Smooth muscle cell (in vitro differentiated cells): ENCODE results near the gene KIF2A. TPM values are rescaled to one million over a fixed set of nuclear protein-coding genes. Genes with fewer than 3 reads are reported as not detected.

Experiments
- DNase-seq: peaks from one replicate; lab custom pipeline; 2025; ENCODE audit not compliant: unreplicated experiment; lab: John Stamatoyannopoulos, UW
- H2AFZ ChIP-seq: fragments of 200-600 bp; sonication (generic); 2 replicates; pipeline ENCODE4 v1.6.0; 2016; ENCODE audit warnings: antibody characterized with exemption, low read depth, mild to moderate bottlenecking
- H3F3A ChIP-seq: fragments of 200-600 bp; sonication (generic); 2 replicates; pipeline ENCODE4 v1.6.0; 2017; ENCODE audit warnings: antibody characterized with exemption, low read depth
- H3K27ac ChIP-seq: fragments of 200-600 bp; sonication (generic); 2 replicates; pipeline ENCODE4 v1.5.1; 2016; ENCODE audit warnings: low read depth, mild to moderate bottlenecking
- H3K27me3 ChIP-seq: fragments of 200-600 bp; sonication (generic); 2 replicates; pipeline ENCODE4 v1.6.1; 2016; ENCODE audit warnings: low read depth, mild to moderate bottlenecking
- H3K36me3 ChIP-seq: fragments of 200-600 bp; sonication (generic); 2 replicates; pipeline ENCODE4 v1.5.1; 2016; ENCODE audit warnings: low read depth
- H3K4me1 ChIP-seq: fragments of 200-600 bp; sonication (generic); 2 replicates; pipeline ENCODE4 v1.5.1; 2016; ENCODE audit warnings: low read depth
- H3K4me2 ChIP-seq: fragments of 200-600 bp; sonication (generic); 2 replicates; pipeline ENCODE4 v1.6.0; 2016; ENCODE audit warnings: mild to moderate bottlenecking
- H3K4me3 ChIP-seq: fragments of 200-600 bp; sonication (generic); 2 replicates; pipeline ENCODE4 v1.5.1; 2016; ENCODE audit warnings: mild to moderate bottlenecking
- H3K79me2 ChIP-seq: fragments of 200-600 bp; sonication (generic); 2 replicates; pipeline ENCODE4 v1.6.0; 2016; ENCODE audit warnings: low read depth, mild to moderate bottlenecking
- H3K9ac ChIP-seq: fragments of 200-600 bp; sonication (generic); 2 replicates; pipeline ENCODE4 v1.6.0; 2016; ENCODE audit warnings: low read depth
- H3K9me3 ChIP-seq: fragments of 200-600 bp; sonication (generic); replicated peaks from 2 replicates; pipeline ENCODE4 v1.5.1; 2016; ENCODE audit warnings: low read depth
- H4K20me1 ChIP-seq: fragments of 200-600 bp; sonication (generic); 2 replicates; pipeline ENCODE4 v1.6.0; 2016; ENCODE audit warnings: low read depth
- WGBS: methylation state at CpG from one replicate; pipeline ENCODE4 v1.1.7; 2016; ENCODE audit warnings: low lambda C conversion rate; 5-methylcytosine and 5-hydroxymethylcytosine counted together
- polyA plus RNA-seq: library from polyadenylated mRNA; unstranded; fragments of >200 nt; fragmentation: Nextera tagmentation; extraction: Ambion mirVana; gene quantifications from 2 replicates; pipeline ENCODE4 v1.2.1, GENCODE V29; 2016
- total RNA-seq: library from RNA; depleted of rRNA; stranded (reverse); fragments of >200 nt; gene quantifications from 2 replicates; pipeline ENCODE4 v1.2.3, GENCODE V29; 2014
- TF ChIP-seq, protein P1 (sequence below): fragments of 200-600 bp; sonication (generic); IDR thresholded peaks from 2 replicates; pipeline ENCODE4 v1.5.1; 2017; ENCODE audit warnings: borderline replicate concordance, mild to moderate bottlenecking, antibody characterized with exemption; ENCODE audit not compliant: insufficient read depth, poor library complexity, severe bottlenecking

Gene KIF2A
- total and polyA plus RNA-seq, 2 experiments from 2014 or later: 34.4 to 89.2 TPM

DNA sequence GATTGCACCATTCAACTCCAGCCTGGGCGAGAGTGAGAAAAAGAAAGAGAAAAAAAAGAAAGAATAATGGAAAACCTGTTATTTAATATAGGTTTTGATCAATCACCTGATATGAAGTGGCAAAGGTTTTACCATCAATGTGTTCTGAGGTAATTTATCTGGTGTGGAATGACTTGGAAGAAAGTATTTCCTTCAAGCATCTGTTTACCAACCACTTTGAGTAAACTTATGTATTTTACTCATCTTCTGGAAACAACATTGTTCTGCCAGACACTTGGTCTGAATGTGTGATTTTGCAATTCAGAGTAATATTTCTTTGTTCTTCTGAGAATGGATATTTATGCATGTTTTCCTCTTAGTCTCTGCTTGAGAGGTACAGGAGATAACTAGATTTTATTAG, 24.3 kb downstream of the KIF2A start:
- Histone ChIP-seq H3K9ac (no peak overlapping the region), H3K36me3 (no peaks in the 10 kb centered on the region), H3K4me3 (no peak overlapping the region), H2AFZ (no peak overlapping the region), H3K27me3 (no peaks in the 10 kb centered on the region), H3K27ac (no peak overlapping the region), H3K4me2 (no peak overlapping the region), H4K20me1 (peaks cover 99% of the 10 kb centered on the region), H3K9me3 (no peaks in the 10 kb centered on the region), H3F3A (no peaks in the 10 kb centered on the region), H3K4me1 (no peaks in the 10 kb centered on the region), H3K79me2 (peaks cover 94% of the 10 kb centered on the region)
- TF ChIP-seq, protein P1, sequence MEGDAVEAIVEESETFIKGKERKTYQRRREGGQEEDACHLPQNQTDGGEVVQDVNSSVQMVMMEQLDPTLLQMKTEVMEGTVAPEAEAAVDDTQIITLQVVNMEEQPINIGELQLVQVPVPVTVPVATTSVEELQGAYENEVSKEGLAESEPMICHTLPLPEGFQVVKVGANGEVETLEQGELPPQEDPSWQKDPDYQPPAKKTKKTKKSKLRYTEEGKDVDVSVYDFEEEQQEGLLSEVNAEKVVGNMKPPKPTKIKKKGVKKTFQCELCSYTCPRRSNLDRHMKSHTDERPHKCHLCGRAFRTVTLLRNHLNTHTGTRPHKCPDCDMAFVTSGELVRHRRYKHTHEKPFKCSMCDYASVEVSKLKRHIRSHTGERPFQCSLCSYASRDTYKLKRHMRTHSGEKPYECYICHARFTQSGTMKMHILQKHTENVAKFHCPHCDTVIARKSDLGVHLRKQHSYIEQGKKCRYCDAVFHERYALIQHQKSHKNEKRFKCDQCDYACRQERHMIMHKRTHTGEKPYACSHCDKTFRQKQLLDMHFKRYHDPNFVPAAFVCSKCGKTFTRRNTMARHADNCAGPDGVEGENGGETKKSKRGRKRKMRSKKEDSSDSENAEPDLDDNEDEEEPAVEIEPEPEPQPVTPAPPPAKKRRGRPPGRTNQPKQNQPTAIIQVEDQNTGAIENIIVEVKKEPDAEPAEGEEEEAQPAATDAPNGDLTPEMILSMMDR: no peak
- DNase-seq: no peak
- 83% methylated on average over 1 of the region's 1 CpG for WGBS

DNA sequence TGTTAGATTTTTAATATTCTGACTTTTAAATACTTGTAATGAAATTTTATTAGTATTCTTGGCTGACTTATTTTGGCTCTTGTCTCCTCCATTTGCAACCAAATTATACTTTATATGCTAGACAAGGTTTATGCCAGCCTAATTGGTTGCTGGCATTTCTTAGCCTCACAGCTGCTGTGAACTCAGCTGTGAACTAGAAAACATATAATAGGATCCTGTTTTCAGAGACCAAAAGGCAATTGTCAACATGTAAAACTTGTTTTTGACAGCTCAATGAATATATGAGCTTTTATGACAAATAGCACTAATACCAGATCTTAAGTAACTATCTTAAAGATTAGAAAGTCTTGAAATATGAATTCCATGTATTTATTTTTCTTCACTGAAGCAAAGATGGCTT, 25.9 kb downstream of the KIF2A start:
- TF ChIP-seq, protein P1: no peak
- Histone ChIP-seq H3F3A (no peaks in the 10 kb centered on the region), H4K20me1 (peaks cover 98% of the 10 kb centered on the region), H3K4me2 (no peak overlapping the region), H3K9me3 (no peaks in the 10 kb centered on the region), H3K4me1 (no peaks in the 10 kb centered on the region), H3K79me2 (peaks cover 94% of the 10 kb centered on the region), H3K27ac (no peak overlapping the region), H2AFZ (no peak overlapping the region), H3K9ac (no peak overlapping the region), H3K4me3 (no peak overlapping the region), H3K27me3 (no peaks in the 10 kb centered on the region), H3K36me3 (no peaks in the 10 kb centered on the region)
- no peak for DNase-seq

DNA sequence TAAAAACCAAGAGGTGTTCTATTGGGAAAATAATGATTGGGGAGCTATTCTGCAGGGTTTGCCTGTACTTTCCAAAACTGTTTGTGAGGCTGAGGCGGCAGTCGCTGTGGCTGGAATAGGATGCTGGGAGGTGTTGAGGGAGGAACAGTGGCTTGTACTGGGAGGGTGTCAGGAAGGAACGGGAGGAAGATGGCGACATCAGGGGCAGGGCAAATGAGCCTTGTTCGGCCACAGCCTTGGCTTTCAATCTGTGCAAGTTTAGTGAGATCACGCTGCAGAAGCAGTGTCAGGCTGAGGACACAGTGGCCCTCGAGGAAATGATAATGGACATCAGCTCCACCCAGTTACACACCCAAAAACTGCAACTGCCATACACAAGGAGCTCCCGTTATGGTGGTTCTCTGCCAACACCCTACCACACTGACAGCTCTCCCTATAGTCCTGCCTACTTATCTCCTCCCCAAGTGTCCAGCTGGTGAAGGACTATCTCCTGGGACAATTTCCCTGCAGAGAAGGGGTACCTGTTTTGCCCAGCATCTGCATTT, 27.3 kb downstream of the KIF2A start:
- WGBS: 96% methylated on average over 8 of the region's 8 CpGs
- Histone ChIP-seq H3K4me2 (no peak overlapping the region), H3K9ac (no peak overlapping the region), H3K9me3 (no peaks in the 10 kb centered on the region), H3K27ac (no peak overlapping the region), H3K4me3 (no peak overlapping the region), H3K27me3 (no peaks in the 10 kb centered on the region), H3F3A (no peaks in the 10 kb centered on the region), H3K4me1 (no peaks in the 10 kb centered on the region), H4K20me1 (peaks cover 92% of the 10 kb centered on the region), H3K36me3 (no peaks in the 10 kb centered on the region), H3K79me2 (peaks cover 94% of the 10 kb centered on the region), H2AFZ (no peak overlapping the region)
- TF ChIP-seq, protein P1: no peak
- no peak for DNase-seq

- no peaks in the 10 kb centered on the region for H3K36me3 ChIP-seq
- no peaks in the 10 kb centered on the region for H3K9me3 ChIP-seq
- TF ChIP-seq, protein P1: no peak
- no peak for DNase-seq
- no peak overlapping the region for H3K9ac ChIP-seq
- H3K4me1 ChIP-seq: no peaks in the 10 kb centered on the region
- H3K4me2 ChIP-seq: no peak overlapping the region
- H4K20me1 ChIP-seq: peaks cover 89% of the 10 kb centered on the region
- H2AFZ ChIP-seq: no peak overlapping the region
- no peaks in the 10 kb centered on the region for H3K27me3 ChIP-seq
- 95% methylated on average over 2 of the region's 2 CpGs for WGBS
- no peak overlapping the region for H3K27ac ChIP-seq
- H3F3A ChIP-seq: no peaks in the 10 kb centered on the region
- no peak overlapping the region for H3K4me3 ChIP-seq
- peaks cover 94% of the 10 kb centered on the region for H3K79me2 ChIP-seq
Measured at GRCh38 chr5:62334082-62334481, 28.1 kb downstream of the KIF2A start.
